NCI-H774 (cell line): ENCODE measurements around the gene SLC9C1.
A peak's percentile ranks its signal among the peaks of the same experiment; 100 is the strongest.
"Not testable (repeated sequence)": the region's sequence is repeated elsewhere in the genome, so short reads cannot be mapped to it uniquely, and the experiment has no call there.

Experiments
- DNase-seq: peaks from one replicate; lab custom pipeline; 2025; lab: John Stamatoyannopoulos, UW

The SLC9C1 gene

GRCh38 chr3:112187300-112187699 is 106.7 kb downstream of the SLC9C1 start:
- no peak for DNase-seq

- not testable (repeated sequence) for DNase-seq
These were observed 108.5 kb downstream of the SLC9C1 start for GRCh38 chr3:112185423-112186035.

GRCh38 chr3:112175646-112176045 is 118.4 kb downstream of the SLC9C1 start:
- DNase-seq, result no peak

- no peak for DNase-seq
These were observed 119.0 kb downstream of the SLC9C1 start for GRCh38 chr3:112175037-112175436.

- no peak for DNase-seq
These were observed 122.9 kb downstream of the SLC9C1 start for GRCh38 chr3:112171144-112171543.

- no peak for DNase-seq
These were observed 124.0 kb downstream of the SLC9C1 start for GRCh38 chr3:112170046-112170445.

GRCh38 chr3:112167758-112168157 is 126.3 kb downstream of the SLC9C1 start:
- no peak for DNase-seq

- DNase-seq, result no peak
These were observed 144.9 kb downstream of the SLC9C1 start for GRCh38 chr3:112149136-112149535.

- DNase-seq, result no peak
These were observed 150.3 kb downstream of the SLC9C1 start for GRCh38 chr3:112143689-112144088.

- DNase-seq, result no peak
These were observed 150.8 kb downstream of the SLC9C1 start for GRCh38 chr3:112143251-112143650.

- no peak for DNase-seq
These were observed 152.7 kb downstream of the SLC9C1 start for GRCh38 chr3:112141293-112141692.

GRCh38 chr3:112140584-112140983 is 153.4 kb downstream of the SLC9C1 start:
- no peak for DNase-seq

GRCh38 chr3:112138219-112138969 is 155.6 kb downstream of the SLC9C1 start:
- DNase-seq, result no peak

- DNase-seq, result no peak
These were observed 156.2 kb downstream of the SLC9C1 start for GRCh38 chr3:112137781-112138180.

GRCh38 chr3:112136959-112137693 is 156.9 kb downstream of the SLC9C1 start:
- peak; percentile 1 for DNase-seq

- no peak for DNase-seq
These were observed 158.0 kb downstream of the SLC9C1 start for GRCh38 chr3:112136046-112136445.

- DNase-seq, result no peak
These were observed 159.5 kb downstream of the SLC9C1 start for GRCh38 chr3:112134335-112135124.

GRCh38 chr3:112133626-112134334 is 160.2 kb downstream of the SLC9C1 start:
- no peak for DNase-seq

GRCh38 chr3:112132975-112133448 is 161.0 kb downstream of the SLC9C1 start, which contains the start of gene GCSAM:
GCSAM (minus strand) TSS chr3:112133248; CDS start chr3:112133120, 128 bp downstream.
- no peak for DNase-seq

- no peak for DNase-seq
These were observed 161.5 kb downstream of the SLC9C1 start for GRCh38 chr3:112132554-112132953.

- DNase-seq, result no peak
These were observed 161.9 kb downstream of the SLC9C1 start for GRCh38 chr3:112132088-112132487.
